ENCODE data around the gene TMEM184A.

GRCh38 chr7:1546909-1547776, 8.9 kb downstream of the TMEM184A start:
- no peak for TF ChIP-seq CTCF (IDR thresholded peaks at IDR 0.05)
- no peak for TF ChIP-seq EZH2 (IDR thresholded peaks at IDR 0.05; ENCODE audit: borderline replicate concordance, insufficient read depth, low read depth, low read length, poor library complexity, severe bottlenecking)

Data from B cell (primary cell).